ENCODE measurements around the gene CCNL2.
"Not testable (repeated sequence)": the region's sequence is repeated elsewhere in the genome, so short reads cannot be mapped to it uniquely, and the experiment has no call there.

Gene CCNL2

GRCh38 chr1:1402901-1403392 lies 3.8 kb upstream of the CCNL2 start:
- not testable (repeated sequence) for H2BK5ac ChIP-seq (ENCODE audit: low read length); H3K14ac ChIP-seq (ENCODE audit: low read length); H3K27ac ChIP-seq (replicated peaks; ENCODE audit: low read length); H3K4ac ChIP-seq (ENCODE audit: low read length); H3K9ac ChIP-seq (ENCODE audit: low read depth, low read length, poor library complexity); H3K27me3 ChIP-seq (ENCODE audit: control insufficient read depth in 3 of 3, insufficient read depth in 3 of 3, low read depth in 1 of 3, low read length in 3 of 3); H2BK15ac ChIP-seq (ENCODE audit: low read length); H3K9me3 ChIP-seq (replicated peaks in 1 of 2; ENCODE audit: control insufficient read depth in 2 of 2, insufficient read depth in 1 of 2, low read depth in 1 of 2, low read length in 2 of 2); H3K4me2 ChIP-seq (ENCODE audit: insufficient read depth, low read length, poor library complexity, severe bottlenecking); H3K4me3 ChIP-seq (ENCODE audit: low read length in 2 of 2); H4K8ac ChIP-seq (ENCODE audit: low read depth, low read length); H2AK5ac ChIP-seq (ENCODE audit: low read depth, low read length); DNase-seq (ENCODE audit: low spot score); H2BK120ac ChIP-seq (ENCODE audit: low read depth, low read length); H3K23ac ChIP-seq (ENCODE audit: low read depth, low read length, poor library complexity); H2BK12ac ChIP-seq (ENCODE audit: low read length); H4K91ac ChIP-seq (ENCODE audit: low read depth, low read length, poor library complexity); H2AFZ ChIP-seq (ENCODE audit: low read length); H3K18ac ChIP-seq (ENCODE audit: low read length)
- Histone ChIP-seq H3K36me3 (replicated peaks in 1 of 2; ENCODE audit: control insufficient read depth in 2 of 2, insufficient read depth in 2 of 2, low read length in 2 of 2) (peaks cover 46 to 66% of the 10 kb centered on the region in 2 donors), H3K79me1 (ENCODE audit: low read depth, low read length) (peaks cover 41% of the 10 kb centered on the region), H3K4me1 (ENCODE audit: control insufficient read depth in 2 of 2, insufficient read depth in 1 of 2, low read depth in 1 of 2, low read length in 2 of 2) (peaks cover 15 to 17% of the 10 kb centered on the region in 2 donors)
- WGBS, 2 donors (ENCODE audit: extremely low coverage in 2 of 2, insufficient read length in 2 of 2, insufficient replicate concordance in 1 of 2), result no CpG with 5 or more reads among the region's 9 CpGs

- Histone ChIP-seq H2BK12ac (ENCODE audit: low read length) (no peak overlapping the region), H3K9me3 (replicated peaks in 1 of 2; ENCODE audit: control insufficient read depth in 2 of 2, insufficient read depth in 1 of 2, low read depth in 1 of 2, low read length in 2 of 2) (no peaks in the 10 kb centered on the region), H3K4me3 (ENCODE audit: low read length in 2 of 2) (no peak overlapping the region), H3K23ac (ENCODE audit: low read depth, low read length, poor library complexity) (no peak overlapping the region), H3K27me3 (ENCODE audit: control insufficient read depth in 3 of 3, insufficient read depth in 3 of 3, low read depth in 1 of 3, low read length in 3 of 3) (no peaks in the 10 kb centered on the region), H3K79me1 (ENCODE audit: low read depth, low read length) (peaks cover 35% of the 10 kb centered on the region), H2BK15ac (ENCODE audit: low read length) (no peak overlapping the region), H3K27ac (replicated peaks; ENCODE audit: low read length) (no peak overlapping the region), H4K8ac (ENCODE audit: low read depth, low read length) (no peak overlapping the region), H2AFZ (ENCODE audit: low read length) (no peak overlapping the region), H3K4ac (ENCODE audit: low read length) (no peak overlapping the region), H2AK5ac (ENCODE audit: low read depth, low read length) (no peak overlapping the region), H3K36me3 (replicated peaks in 1 of 2; ENCODE audit: control insufficient read depth in 2 of 2, insufficient read depth in 2 of 2, low read length in 2 of 2) (peaks cover 51 to 72% of the 10 kb centered on the region in 2 donors), H2BK120ac (ENCODE audit: low read depth, low read length) (peak overlapping the region; percentile 26), H2BK5ac (ENCODE audit: low read length) (no peak overlapping the region), H3K4me1 (ENCODE audit: control insufficient read depth in 2 of 2, insufficient read depth in 1 of 2, low read depth in 1 of 2, low read length in 2 of 2) (peaks cover 17 to 20% of the 10 kb centered on the region in 2 donors), H3K18ac (ENCODE audit: low read length) (no peak overlapping the region), H3K9ac (ENCODE audit: low read depth, low read length, poor library complexity) (no peak overlapping the region), H4K91ac (ENCODE audit: low read depth, low read length, poor library complexity) (no peak overlapping the region), H3K14ac (ENCODE audit: low read length) (no peak overlapping the region), H3K4me2 (ENCODE audit: insufficient read depth, low read length, poor library complexity, severe bottlenecking) (no peak overlapping the region)
- DNase-seq (ENCODE audit: low spot score), result no peak
- WGBS, 2 donors (ENCODE audit: extremely low coverage in 2 of 2, insufficient read length in 2 of 2, insufficient replicate concordance in 1 of 2), result no CpG with 5 or more reads among the region's 20 CpGs
Observed at GRCh38 chr1:1402072-1402900, 3.2 kb upstream of the CCNL2 start.

- no peak overlapping the region for H2BK15ac ChIP-seq (ENCODE audit: low read length)
- no peaks in the 10 kb centered on the region for H3K27me3 ChIP-seq (ENCODE audit: control insufficient read depth in 3 of 3, insufficient read depth in 3 of 3, low read depth in 1 of 3, low read length in 3 of 3)
- H3K4me2 ChIP-seq (ENCODE audit: insufficient read depth, low read length, poor library complexity, severe bottlenecking), result no peak overlapping the region
- no peak overlapping the region for H2AK5ac ChIP-seq (ENCODE audit: low read depth, low read length)
- H3K4me1 ChIP-seq (ENCODE audit: control insufficient read depth in 2 of 2, insufficient read depth in 1 of 2, low read depth in 1 of 2, low read length in 2 of 2), result peaks cover 17 to 18% of the 10 kb centered on the region in 2 donors
- H3K14ac ChIP-seq (ENCODE audit: low read length), result no peak overlapping the region
- no peak overlapping the region for H2BK5ac ChIP-seq (ENCODE audit: low read length)
- no peak overlapping the region for H3K4ac ChIP-seq (ENCODE audit: low read length)
- no peak overlapping the region for H3K27ac ChIP-seq (replicated peaks; ENCODE audit: low read length)
- H3K9ac ChIP-seq (ENCODE audit: low read depth, low read length, poor library complexity), result no peak overlapping the region
- WGBS, 2 donors (ENCODE audit: extremely low coverage in 2 of 2, insufficient read length in 2 of 2, insufficient replicate concordance in 1 of 2), result no CpG with 5 or more reads among the region's 7 CpGs
- H3K36me3 ChIP-seq (replicated peaks in 1 of 2; ENCODE audit: control insufficient read depth in 2 of 2, insufficient read depth in 2 of 2, low read length in 2 of 2), result peaks cover 55 to 79% of the 10 kb centered on the region in 2 donors
- no peak overlapping the region for H2BK12ac ChIP-seq (ENCODE audit: low read length)
- no peak overlapping the region for H2BK120ac ChIP-seq (ENCODE audit: low read depth, low read length)
- DNase-seq (ENCODE audit: low spot score), result no peak
- H4K91ac ChIP-seq (ENCODE audit: low read depth, low read length, poor library complexity), result no peak overlapping the region
- H2AFZ ChIP-seq (ENCODE audit: low read length), result no peak overlapping the region
- no peak overlapping the region for H4K8ac ChIP-seq (ENCODE audit: low read depth, low read length)
- peaks cover 31% of the 10 kb centered on the region for H3K79me1 ChIP-seq (ENCODE audit: low read depth, low read length)
- peak overlapping the region; percentile 87 for H3K23ac ChIP-seq (ENCODE audit: low read depth, low read length, poor library complexity)
- no peak overlapping the region for H3K4me3 ChIP-seq (ENCODE audit: low read length in 2 of 2)
- H3K18ac ChIP-seq (ENCODE audit: low read length), result no peak overlapping the region
- no peaks in the 10 kb centered on the region for H3K9me3 ChIP-seq (replicated peaks in 1 of 2; ENCODE audit: control insufficient read depth in 2 of 2, insufficient read depth in 1 of 2, low read depth in 1 of 2, low read length in 2 of 2)
Observed at GRCh38 chr1:1401457-1402010, 2.4 kb upstream of the CCNL2 start.
